ENCODE data around the gene FBXL4. TPM values are rescaled to one million over a fixed set of nuclear protein-coding genes. Genes with fewer than 3 reads are reported as not detected.
A peak's percentile ranks its signal among the peaks of the same experiment; 100 is the strongest.

FBXL4 gene
- polyA plus RNA-seq, 1 donor (not counting 4 experiments of a cell fraction or from before 2014, with no cell fraction given) = 19.9 TPM

- FAIRE-seq (peak; percentile 17), DNase-seq (ENCODE audit: low read depth, low spot score) (no peak)
- Histone ChIP-seq H3K4me2 (ENCODE audit: control insufficient read depth, extremely low read depth, insufficient read depth, low read depth, low read length) (no peak overlapping the region), H3K4me1 (ENCODE audit: control insufficient read depth, extremely low read depth, insufficient read depth, low read length) (peaks cover 3% of the 10 kb centered on the region), H3K9ac (ENCODE audit: control insufficient read depth, extremely low read depth, insufficient read depth, low read length) (no peak overlapping the region), H3K27me3 (ENCODE audit: control insufficient read depth, extremely low read depth, insufficient read depth, low read length) (peaks cover 88% of the 10 kb centered on the region), H2AFZ (ENCODE audit: control insufficient read depth, low read length) (no peak overlapping the region), H3K4me3 (ENCODE audit: control insufficient read depth in 2 of 3, extremely low read depth in 1 of 3, insufficient read depth in 2 of 3, low read depth in 1 of 3, low read length in 3 of 3) (no peak overlapping the region), H3K9me1 (ENCODE audit: control insufficient read depth, extremely low read depth, insufficient read depth, low read length) (no peaks in the 10 kb centered on the region), H3K27ac (ENCODE audit: control insufficient read depth, insufficient read depth, low read length) (no peak overlapping the region), H3K36me3 (ENCODE audit: control insufficient read depth in 2 of 2, extremely low read depth in 1 of 2, insufficient read depth in 2 of 2, low read length in 2 of 2) (no peaks in the 10 kb centered on the region), H3K9me3 (ENCODE audit: control insufficient read depth, low read depth, low read length) (no peaks in the 10 kb centered on the region), H4K20me1 (ENCODE audit: control insufficient read depth, extremely low read depth, insufficient read depth, low read length) (peaks cover 3% of the 10 kb centered on the region), H3K79me2 (ENCODE audit: control insufficient read depth, insufficient read depth, low read length) (no peaks in the 10 kb centered on the region)
- dilution Hi-C loops (cut with MboI; ENCODE audit: extremely low pct_ligation_motif_present, low sequenced_read_pairs) = no loop called here
- TF ChIP-seq EZH2 (IDR thresholded peaks at IDR 0.05; ENCODE audit: low read length) (no peak), CTCF (optimal IDR thresholded peaks at IDR 0.05 in 1 of 3, IDR thresholded peaks at IDR 0.05 in 1 of 3, conservative IDR thresholded peaks at IDR 0.05 in 1 of 3; ENCODE audit: extremely low read depth in 1 of 3, insufficient read depth in 2 of 3, low read length in 3 of 3) (peak; percentile 16 to 42 (median 37))
Measured at GRCh38 chr6:98839781-98840361, 107.9 kb downstream of the FBXL4 start.

DNA sequence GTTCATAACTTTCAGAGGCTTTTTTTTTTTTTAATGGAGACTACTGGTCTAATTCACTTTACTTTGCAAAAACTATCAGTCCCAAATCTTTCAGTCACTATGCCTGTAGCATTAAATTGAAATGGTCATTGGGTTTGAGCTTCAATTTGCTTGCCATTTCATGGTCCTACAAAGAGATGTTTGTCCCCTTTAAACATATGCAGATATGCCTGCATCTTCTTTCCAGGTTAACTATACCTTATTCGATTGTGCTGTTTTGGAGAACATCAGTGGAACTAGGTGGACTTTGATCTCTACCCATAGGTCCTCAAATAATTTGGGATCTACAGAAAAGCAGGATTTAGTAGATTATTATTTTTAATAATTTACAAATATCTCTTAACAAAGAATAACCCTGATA lies 108.8 kb downstream of the FBXL4 start:
- Histone ChIP-seq H2AFZ (ENCODE audit: control insufficient read depth, low read length) (no peak overlapping the region), H3K9ac (ENCODE audit: control insufficient read depth, extremely low read depth, insufficient read depth, low read length) (no peak overlapping the region), H3K9me3 (ENCODE audit: control insufficient read depth, low read depth, low read length) (no peaks in the 10 kb centered on the region), H3K4me1 (ENCODE audit: control insufficient read depth, extremely low read depth, insufficient read depth, low read length) (peaks cover 1% of the 10 kb centered on the region), H3K36me3 (ENCODE audit: control insufficient read depth in 2 of 2, extremely low read depth in 1 of 2, insufficient read depth in 2 of 2, low read length in 2 of 2) (no peaks in the 10 kb centered on the region), H4K20me1 (ENCODE audit: control insufficient read depth, extremely low read depth, insufficient read depth, low read length) (peaks cover 3% of the 10 kb centered on the region), H3K4me2 (ENCODE audit: control insufficient read depth, extremely low read depth, insufficient read depth, low read depth, low read length) (no peak overlapping the region), H3K4me3 (ENCODE audit: control insufficient read depth in 2 of 3, extremely low read depth in 1 of 3, insufficient read depth in 2 of 3, low read depth in 1 of 3, low read length in 3 of 3) (no peak overlapping the region), H3K79me2 (ENCODE audit: control insufficient read depth, insufficient read depth, low read length) (no peaks in the 10 kb centered on the region), H3K27ac (ENCODE audit: control insufficient read depth, insufficient read depth, low read length) (no peak overlapping the region), H3K9me1 (ENCODE audit: control insufficient read depth, extremely low read depth, insufficient read depth, low read length) (no peaks in the 10 kb centered on the region), H3K27me3 (ENCODE audit: control insufficient read depth, extremely low read depth, insufficient read depth, low read length) (peaks cover 84% of the 10 kb centered on the region)
- no peak for FAIRE-seq
- TF ChIP-seq CTCF (optimal IDR thresholded peaks at IDR 0.05 in 1 of 3, IDR thresholded peaks at IDR 0.05 in 1 of 3, conservative IDR thresholded peaks at IDR 0.05 in 1 of 3; ENCODE audit: extremely low read depth in 1 of 3, insufficient read depth in 2 of 3, low read length in 3 of 3) (no peak), EZH2 (IDR thresholded peaks at IDR 0.05; ENCODE audit: low read length) (no peak)
- no peak for DNase-seq (ENCODE audit: low read depth, low spot score)
- dilution Hi-C loops (cut with MboI; ENCODE audit: extremely low pct_ligation_motif_present, low sequenced_read_pairs) = no loop called here
